GM19467 (cell line): ENCODE data around the gene CCDC181.
"Not testable (repeated sequence)": the region's sequence is repeated elsewhere in the genome, so short reads cannot be mapped to it uniquely, and the experiment has no call there.

Experiments
- ATAC-seq: cut with Tn5 transposase; IDR thresholded peaks from one replicate; pipeline ENCODE4 v1.9.1; 2021; ENCODE audit warnings: mild to moderate bottlenecking, moderate library complexity; ENCODE audit not compliant: unreplicated experiment

The CCDC181 gene

DNA sequence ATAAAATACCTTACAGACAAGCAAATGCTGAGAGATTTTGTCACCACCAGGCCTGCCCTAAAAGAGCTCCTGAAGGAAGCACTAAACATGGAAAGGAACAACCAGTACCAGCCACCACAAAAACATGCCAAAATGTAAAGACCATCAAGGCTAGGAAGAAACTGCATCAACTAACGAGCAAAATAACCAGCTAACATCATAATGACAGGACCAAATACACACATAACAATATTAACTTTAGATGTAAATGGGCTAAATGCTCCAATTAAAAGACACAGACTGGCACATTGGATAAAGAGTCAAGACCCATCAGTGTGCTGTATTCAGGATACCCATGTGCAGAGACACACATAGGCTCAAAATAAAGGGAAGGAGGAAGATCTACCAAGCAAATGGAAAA, 24.7 kb downstream of the CCDC181 start:
- ATAC-seq, result not testable (repeated sequence)

DNA sequence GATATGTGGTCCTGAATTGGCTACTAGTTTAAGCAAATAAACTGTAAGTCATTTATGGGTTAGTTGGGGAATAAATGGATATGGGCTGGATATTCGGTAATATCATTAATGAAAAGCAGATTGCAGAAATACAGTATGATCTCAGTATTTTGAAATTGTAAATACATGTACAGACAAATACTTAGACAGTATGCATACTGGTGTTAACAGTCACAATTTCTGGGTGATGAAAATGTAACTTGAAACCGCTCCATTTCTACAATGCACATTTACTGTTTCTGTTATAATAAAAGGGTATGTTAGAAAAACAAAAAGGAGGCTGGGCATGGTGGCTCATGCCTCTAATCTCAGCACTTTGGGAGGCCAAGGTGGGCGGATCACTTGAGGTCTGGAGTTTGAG, 31.3 kb downstream of the CCDC181 start:
- ATAC-seq, result no peak

- no peak for ATAC-seq
Observed at GRCh38 chr1:169392406-169392805, 34.9 kb downstream of the CCDC181 start.

DNA sequence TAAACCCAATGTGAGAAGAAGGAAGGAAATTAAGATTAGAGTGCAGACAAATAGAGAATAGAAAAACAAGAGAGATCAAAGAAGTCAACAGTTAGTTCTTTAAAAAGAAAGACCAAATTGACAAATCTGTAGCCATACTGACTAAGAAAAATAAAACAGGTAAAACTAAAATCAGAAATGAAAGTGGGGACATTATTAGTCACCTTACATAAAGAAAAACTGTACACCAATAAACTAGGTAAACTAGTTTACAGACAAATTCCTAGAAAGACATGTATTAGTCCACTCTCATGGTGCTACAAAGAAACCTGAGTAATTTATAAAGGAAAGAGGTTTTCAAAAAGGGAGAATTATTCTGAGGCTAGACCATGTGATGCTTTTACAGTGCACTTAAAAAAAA, 37.0 kb downstream of the CCDC181 start:
- peak; percentile 67 for ATAC-seq

GRCh38 chr1:169387399-169387798, 39.9 kb downstream of the CCDC181 start:
- ATAC-seq, result no peak

- ATAC-seq, result no peak
Observed at GRCh38 chr1:169383449-169383848, 43.8 kb downstream of the CCDC181 start.

GRCh38 chr1:169381162-169381561, 46.1 kb downstream of the CCDC181 start:
- ATAC-seq, result no peak

DNA sequence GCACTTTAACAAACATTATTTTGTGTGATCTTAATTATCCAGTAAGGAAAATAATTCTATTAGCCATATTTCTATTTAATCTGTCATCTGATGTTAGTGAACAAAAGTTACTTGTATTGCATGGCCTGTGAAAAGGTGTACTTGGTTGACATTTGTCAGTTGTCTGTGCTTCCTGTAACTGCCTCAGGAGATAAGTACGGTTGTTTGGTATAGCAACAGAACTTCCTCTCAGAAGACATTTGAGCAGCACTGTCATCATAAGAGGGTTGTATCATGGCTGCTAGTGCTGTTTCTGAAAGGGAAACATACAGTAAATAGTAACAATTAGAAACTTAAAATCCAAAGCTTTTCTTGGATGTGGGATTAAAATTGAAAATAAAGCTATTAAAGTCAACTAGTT, 55.9 kb downstream of the CCDC181 start:
- no peak for ATAC-seq

GRCh38 chr1:169368406-169368769, 58.9 kb downstream of the CCDC181 start:
- ATAC-seq, result no peak

DNA sequence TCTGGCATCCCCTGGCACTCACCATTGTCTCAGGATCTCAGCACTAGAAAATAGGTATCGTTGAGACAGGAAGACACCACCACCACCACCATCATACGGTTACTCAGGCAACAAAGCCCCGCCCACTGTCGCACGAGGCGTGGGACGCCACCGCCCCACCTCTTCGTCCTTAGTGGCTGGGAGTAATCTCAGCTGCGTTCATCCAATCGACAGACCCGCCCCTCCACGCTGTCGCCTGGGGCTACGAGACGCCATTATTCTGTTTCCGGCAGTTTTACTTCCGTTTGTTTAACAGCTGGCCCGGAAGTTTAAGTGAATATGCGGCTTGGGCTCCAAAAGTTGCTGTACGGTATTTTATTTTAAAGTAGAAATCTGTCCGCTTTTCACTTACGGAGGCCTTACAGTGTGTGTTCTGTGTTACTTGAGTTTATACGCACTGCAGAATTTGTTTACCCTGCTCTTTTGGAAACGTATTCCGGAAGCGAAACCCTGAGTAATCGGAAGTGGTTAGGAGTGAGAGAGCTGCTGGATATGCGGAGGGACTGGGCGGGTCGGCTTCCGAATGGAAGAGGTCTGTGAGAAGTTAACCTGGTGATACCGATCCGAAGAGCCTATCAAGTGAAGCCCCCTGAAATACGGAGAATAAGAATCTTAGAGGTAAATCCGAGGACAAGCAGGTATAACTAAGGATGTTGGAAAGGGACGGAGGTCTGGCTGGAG, 59.4 kb downstream of the CCDC181 start, which contains the start of the genes BLZF1 and NME7:
TSS of gene BLZF1 (plus strand) at position 510 of the 720 bp plus-strand sequence. CDS start 1,328 bp downstream, outside the sequence.
TSS of gene NME7 (minus strand) at position 112 of the 720 bp plus-strand sequence. CDS start at position 25, 87 bp downstream.
- peak; percentile 95 for ATAC-seq

DNA sequence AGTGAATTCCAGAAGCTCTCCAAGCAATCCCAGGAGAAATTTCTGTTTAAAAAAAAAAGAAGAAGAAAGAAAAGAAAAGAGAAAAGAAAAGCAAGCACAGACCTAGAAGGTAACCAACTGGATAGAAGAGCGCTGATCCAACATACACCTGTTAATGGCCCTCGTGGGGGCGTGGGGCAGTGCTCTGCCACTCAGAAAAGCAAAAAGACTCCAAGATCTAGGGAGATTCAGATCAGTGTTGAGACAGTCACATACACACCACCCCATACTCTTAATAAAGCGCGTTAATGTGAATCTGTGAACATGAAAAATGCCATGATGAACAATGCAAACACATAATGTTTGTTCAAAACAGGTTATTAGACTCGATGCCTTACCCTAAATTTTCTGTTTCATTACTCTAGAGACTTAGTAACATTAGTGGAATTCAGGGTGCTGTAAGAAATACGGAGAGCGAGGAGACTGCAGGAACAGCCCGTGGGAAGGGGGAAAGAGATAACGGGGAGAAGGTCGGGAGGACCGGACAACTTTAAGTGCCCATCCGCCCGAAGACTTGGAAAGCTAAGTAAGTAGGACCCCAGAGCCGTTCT, 60.1 kb downstream of the CCDC181 start:
- ATAC-seq, result no peak

DNA sequence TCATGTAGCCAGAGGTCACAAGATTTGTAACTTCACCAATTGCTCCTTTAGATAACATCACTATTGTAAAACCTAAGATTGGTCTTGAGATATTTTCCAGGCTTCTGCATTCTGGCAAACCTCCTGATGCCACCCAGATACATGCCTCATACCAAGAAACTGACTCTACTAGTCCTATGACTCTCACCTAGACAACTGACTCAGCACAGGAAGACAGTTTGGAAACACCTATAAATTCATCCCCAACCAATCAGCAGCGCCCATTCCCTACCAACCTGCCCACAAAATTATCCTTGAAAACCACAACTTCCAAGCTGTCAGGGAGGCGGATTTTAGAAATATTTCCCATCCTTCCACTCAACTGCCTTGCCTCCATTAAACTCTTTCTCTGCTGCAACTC, 62.3 kb downstream of the CCDC181 start:
- ATAC-seq, result no peak

DNA sequence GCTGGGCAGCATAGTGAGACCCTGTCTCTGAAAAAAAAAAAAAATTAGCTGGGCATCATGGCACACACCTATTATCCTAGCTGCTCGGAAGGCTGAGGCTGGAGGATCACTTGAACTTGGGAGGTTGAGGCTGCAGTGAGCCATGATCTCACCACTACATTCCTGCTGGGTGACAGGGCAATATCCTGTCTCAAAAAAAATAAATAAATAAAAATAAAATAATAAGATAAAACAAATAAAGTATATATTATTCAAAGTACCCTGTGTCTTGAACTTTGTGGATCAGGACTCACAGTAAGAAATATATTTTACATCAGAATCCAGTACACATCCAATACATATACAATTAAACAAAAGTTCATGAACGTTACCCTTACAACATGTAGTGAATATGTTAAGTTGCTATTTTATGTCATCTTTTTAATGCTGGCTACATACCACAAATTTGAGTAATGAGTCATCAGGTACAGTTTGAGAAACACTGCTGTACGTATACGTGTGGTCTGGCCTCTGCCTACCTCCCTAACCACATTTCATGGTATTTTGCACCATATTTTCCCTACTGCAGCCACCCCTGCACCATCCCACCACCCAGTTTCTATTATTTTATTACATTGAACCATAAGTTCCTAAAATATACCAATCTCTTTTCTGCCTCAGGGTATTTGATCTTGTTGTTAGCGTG, 64.1 kb downstream of the CCDC181 start:
- ATAC-seq, result no peak

- no peak for ATAC-seq
Observed at GRCh38 chr1:169361281-169361680, 66.0 kb downstream of the CCDC181 start.

- ATAC-seq, result no peak
Observed at GRCh38 chr1:169360415-169360814, 66.9 kb downstream of the CCDC181 start.

GRCh38 chr1:169348383-169349036, 78.8 kb downstream of the CCDC181 start:
- no peak for ATAC-seq

GRCh38 chr1:169347688-169348382, 79.4 kb downstream of the CCDC181 start:
- ATAC-seq, result no peak

DNA sequence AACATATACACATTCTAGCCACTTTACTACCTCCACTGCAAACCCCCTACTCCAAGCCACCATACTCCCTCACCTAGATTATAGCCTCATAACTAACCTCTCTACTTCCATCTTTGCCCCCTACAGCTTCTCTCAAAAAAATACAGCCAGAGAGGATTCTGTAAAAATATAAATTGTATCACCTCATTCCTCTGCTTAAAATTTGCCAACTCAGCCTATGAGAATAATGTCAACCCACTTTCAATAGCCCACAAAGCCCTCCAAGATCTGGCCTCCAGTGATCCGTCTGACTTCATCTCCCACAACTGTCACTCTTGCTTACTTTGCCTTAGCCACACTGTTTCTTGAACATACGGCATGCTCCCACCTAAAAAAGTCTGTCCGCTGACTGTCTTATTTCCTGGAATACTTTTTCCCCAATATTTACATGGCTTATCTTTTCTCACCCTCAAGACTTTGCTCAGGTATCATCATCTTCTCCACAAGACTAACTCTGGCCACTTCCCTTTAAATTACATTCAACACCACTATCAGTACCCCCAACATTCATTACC, 81.2 kb downstream of the CCDC181 start:
- ATAC-seq, result no peak

GRCh38 chr1:169345511-169345910, 81.8 kb downstream of the CCDC181 start:
- ATAC-seq, result no peak
